ENCODE data around the gene SPTB.
"Not testable (repeated sequence)": the region's sequence is repeated elsewhere in the genome, so short reads cannot be mapped to it uniquely, and the experiment has no call there.

Gene SPTB

DNA sequence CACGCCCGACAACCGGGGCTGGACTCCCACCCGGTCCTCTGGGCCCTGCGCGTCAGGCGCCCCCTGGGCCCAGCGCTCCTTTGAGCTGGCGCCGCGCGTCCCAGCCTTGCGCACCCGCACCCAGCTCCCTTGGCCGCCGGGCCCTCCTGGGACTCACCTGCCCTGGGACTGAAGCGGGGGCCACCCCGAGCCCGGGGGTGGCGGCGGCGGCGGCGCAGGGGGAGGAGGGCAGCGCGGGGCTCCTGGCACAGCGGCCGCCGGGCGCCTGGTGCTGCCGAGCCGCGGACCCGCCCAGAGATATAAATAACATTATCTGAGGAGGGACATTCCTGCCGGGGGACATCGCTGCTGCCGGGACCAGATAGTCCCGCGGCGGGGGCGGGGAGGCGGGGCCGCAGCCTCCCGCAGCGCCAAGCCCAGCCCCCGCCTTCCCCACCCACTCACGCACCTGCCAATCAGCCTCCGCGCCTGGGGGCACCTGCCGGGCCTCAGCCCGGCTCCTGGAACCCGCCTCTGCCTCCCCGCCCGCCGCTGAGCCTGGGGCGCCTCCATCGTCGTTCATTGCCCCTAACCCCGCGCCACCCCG is at the start of gene SPTB:
Gene SPTB (minus strand): TSS at position 273 of the 586 bp plus-strand sequence. CDS start 56,813 bp downstream, outside the sequence.
- peak; percentile 38 for DNase-seq (ENCODE audit: low read depth)

DNA sequence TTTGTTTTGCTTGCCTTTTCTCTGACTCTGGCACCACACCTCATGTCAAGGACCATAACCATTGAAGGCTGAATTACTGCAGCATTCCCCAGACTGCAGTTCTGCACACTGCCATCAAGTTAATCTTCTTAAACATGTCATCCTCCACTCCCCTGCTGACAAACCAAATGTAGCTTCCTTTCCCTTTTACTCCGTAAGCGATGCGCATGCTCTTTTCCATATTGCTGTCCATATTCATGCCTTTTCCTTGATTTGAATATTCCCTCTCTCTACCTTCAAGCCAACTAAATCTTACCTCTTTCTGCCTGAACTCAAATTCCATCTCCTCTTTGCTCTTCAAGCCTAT is 49.3 kb upstream of the SPTB start:
- DNase-seq (ENCODE audit: low read depth), result no peak

- no peak for DNase-seq (ENCODE audit: low read depth)
These were observed 48.7 kb upstream of the SPTB start for GRCh38 chr14:64928239-64929013.

- no peak for DNase-seq (ENCODE audit: low read depth)
These were observed 47.3 kb upstream of the SPTB start for GRCh38 chr14:64927031-64927430.

- no peak for DNase-seq (ENCODE audit: low read depth)
These were observed 46.8 kb upstream of the SPTB start for GRCh38 chr14:64926398-64926995.

DNA sequence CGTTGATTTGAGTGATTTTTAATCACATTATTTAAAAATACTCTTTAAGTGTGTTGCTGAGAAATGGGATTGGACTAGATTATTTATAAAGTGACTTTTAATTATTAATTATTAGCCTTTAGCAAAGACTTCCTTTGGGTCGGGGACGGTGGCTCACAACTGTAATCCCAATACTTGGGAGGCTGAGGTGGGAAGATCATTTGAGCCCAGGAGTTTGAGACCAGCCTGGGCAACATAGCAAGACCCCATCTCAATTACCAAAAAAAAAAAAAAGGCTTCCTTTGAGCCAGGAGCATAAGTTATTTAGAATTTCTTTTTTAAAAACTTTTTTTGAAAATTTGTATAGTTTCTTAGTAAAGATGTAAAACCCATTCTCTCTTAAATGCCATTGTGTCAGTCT is 43.3 kb upstream of the SPTB start:
- no peak for DNase-seq (ENCODE audit: low read depth)

DNA sequence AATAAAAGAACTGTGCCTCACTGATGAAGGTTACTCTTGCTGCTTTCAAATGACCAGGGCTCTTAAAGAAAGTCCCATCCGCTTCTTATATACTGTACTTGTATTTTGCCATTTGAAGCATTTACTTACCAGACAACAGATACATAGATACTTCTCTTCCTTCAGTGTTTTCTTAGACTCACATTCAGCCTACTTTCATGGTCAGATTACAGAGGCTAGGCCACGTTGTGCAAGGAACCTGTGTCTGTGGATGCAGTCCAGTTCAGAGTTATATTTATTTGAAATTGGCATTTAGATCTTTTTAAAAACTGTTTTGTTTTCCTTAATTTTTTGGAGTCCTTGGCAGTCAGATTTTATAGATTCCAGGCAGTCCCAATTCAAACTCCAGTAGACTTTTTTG is 40.8 kb upstream of the SPTB start:
- DNase-seq (ENCODE audit: low read depth), result no peak

DNA sequence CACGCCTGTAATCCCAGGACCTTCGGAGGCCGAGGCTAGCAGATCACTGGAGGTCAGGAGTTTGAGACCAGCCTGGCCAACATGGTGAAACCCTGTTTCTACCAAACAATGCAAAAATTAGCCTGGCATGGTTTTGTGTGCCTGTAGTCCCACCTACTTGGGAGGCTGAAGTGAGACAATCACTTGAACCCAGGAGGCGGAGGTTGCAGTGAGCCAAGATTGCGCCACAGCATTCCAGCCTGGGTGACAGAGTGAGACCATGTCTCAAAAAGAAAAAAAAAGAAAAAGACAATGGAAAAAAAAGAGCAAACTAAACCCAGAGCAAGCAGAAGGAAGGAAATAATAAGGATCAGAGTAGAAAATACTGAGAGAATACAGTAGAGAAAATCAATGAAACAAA is 39.9 kb upstream of the SPTB start:
- no peak for DNase-seq (ENCODE audit: low read depth)

GRCh38 chr14:64919215-64919614 is 39.5 kb upstream of the SPTB start:
- no peak for DNase-seq (ENCODE audit: low read depth)

DNA sequence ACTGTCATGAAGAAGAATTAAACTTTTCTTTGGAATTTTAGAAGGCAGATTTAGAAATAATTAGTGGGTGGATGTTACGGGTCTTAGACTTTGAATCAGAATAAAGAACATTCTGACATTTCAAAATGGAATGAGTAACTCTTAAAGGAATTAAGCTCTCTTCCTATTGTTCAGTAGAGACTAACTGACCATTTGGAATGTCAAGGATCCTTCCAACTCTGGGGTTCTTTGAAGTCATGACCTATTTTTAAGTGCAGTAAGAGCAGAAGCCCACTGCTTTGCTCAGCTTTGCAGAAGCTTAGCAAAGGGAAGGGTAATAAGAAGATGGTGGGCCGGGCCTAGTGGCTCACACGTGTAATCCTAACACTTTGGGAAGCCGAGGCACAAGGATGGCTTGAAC is 38.5 kb upstream of the SPTB start:
- DNase-seq (ENCODE audit: low read depth), result no peak

DNA sequence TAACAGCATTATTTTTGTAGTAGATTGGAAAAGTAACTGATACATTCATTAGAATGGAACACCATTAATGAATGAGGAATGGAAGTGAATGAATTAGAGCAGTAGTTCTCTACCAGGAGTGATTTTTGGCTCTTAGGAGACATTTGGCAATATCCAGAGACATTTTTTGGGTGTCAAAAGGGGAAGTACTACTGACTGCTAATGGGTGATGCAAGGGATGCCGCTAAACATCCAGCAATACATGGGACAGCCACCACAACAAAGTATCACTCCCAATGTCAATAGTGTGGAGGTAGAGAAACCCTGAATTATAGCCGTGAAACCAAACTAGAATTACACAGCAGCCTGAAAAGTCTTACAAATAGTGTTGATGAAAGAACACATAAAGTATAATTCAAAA is 36.1 kb upstream of the SPTB start:
- DNase-seq (ENCODE audit: low read depth), result no peak

- DNase-seq (ENCODE audit: low read depth), result no peak
These were observed 35.3 kb upstream of the SPTB start for GRCh38 chr14:64915029-64915424.

- DNase-seq (ENCODE audit: low read depth), result peak; percentile 93
These were observed 34.7 kb upstream of the SPTB start, which contains the start of gene CHURC1 for GRCh38 chr14:64914237-64915028. Gene CHURC1, plus strand, starts transcription at chr14:64914455. Its CDS starts 41 bp downstream, at chr14:64914496.

- DNase-seq (ENCODE audit: low read depth), result not testable (repeated sequence)
These were observed 33.8 kb upstream of the SPTB start for GRCh38 chr14:64913477-64913876.

DNA sequence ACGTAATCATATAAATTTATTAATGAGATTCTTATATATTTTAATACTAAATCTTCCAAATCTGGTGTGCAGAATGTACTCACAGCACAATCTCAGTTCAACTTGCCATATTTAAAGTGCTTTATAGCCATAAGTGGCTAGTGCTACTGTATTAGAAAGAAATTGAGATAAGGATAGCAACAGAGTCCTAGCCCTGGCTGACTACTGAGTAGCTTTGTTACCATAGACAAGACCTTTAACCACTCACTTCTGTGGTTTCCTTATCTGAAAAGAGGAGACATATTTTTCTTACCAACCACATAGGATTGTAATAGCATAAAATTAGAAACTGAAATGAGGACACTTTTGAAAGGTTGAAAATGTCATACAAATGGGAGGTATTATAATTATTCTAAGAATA is 32.6 kb upstream of the SPTB start:
- no peak for DNase-seq (ENCODE audit: low read depth)

DNA sequence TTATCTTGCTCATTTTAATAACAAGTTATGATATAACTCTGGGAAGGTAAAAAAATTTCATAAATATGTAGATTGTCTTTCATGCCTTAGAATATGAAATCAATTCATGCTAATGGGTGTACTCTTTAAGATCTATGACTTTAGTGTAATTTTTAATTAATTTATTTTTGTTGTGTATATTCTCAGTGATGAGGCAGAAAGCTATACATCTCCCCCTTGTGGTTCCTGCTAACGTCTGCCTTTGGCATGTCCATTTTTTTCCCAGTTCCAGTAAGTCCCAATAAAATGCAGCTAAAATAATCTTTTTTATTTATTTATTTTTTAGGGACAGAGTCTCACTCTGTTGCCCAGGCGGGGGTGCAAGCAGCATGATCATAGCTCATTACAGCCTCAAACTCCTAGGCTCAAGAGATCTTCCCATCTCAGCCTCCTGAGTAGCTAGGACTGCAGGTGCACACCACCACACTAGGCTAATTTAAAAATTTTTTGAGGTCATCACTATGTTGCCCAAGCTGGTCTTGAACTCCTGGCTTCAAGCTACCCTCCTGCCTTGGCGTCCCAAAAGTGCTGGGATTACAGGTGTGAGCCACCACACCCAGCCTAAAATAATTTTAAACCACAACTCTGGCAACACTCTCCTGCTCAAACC is 31.3 kb upstream of the SPTB start:
- DNase-seq (ENCODE audit: low read depth), result no peak

- no peak for DNase-seq (ENCODE audit: low read depth)
These were observed 26.3 kb upstream of the SPTB start for GRCh38 chr14:64906022-64906421.

DNA sequence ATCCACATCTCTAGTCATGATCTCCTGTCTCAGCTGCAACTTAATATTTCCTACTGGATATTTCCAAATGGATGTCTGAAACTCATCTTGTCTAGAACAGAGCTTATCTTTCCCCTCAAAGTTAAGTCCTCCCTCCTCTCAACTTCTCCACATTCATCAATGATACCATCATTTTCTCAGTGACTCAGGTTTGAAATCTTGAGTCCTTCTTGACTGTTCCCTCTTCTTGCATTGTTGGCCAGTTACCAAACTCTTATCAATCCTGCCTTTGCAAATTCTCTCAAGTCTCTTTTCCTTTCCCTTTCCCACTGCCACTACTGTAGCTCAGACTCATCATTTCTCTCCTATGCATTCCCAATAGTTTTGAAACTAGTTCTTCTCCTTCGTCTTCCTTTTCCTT is 20.3 kb upstream of the SPTB start:
- no peak for DNase-seq (ENCODE audit: low read depth)

GRCh38 chr14:64891839-64892375 is 12.2 kb upstream of the SPTB start:
- DNase-seq (ENCODE audit: low read depth), result no peak

DNA sequence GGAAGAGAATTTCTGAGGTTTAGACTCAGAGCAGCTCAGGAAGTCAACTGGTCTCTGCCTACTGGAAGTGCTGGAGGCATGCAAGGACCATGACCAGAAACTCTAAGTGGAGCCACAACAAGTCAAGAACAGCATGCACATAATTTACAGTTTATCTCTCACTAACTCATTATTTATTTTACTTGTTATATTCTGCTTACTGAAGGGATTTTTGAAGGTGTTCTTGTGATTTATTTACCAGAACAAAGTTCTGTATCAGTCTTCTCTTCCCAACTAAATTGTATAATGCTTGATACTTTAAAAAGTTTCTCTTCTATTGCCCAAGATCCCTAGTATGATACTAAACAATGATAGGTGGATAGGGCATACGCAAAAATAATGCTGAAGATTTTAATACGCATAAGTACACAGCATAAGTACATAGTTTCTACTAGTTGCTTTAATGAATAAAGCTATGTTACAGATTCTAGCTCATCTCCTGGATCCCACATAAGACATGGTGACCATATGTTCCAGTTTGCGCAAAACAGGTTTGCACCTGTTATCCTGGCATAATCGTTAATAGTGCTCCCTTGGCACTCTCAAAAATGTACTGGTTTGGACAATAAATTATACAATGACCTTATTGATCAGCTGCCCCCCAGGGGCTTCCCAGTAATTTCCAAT is 11.6 kb upstream of the SPTB start:
- no peak for DNase-seq (ENCODE audit: low read depth)

DNA sequence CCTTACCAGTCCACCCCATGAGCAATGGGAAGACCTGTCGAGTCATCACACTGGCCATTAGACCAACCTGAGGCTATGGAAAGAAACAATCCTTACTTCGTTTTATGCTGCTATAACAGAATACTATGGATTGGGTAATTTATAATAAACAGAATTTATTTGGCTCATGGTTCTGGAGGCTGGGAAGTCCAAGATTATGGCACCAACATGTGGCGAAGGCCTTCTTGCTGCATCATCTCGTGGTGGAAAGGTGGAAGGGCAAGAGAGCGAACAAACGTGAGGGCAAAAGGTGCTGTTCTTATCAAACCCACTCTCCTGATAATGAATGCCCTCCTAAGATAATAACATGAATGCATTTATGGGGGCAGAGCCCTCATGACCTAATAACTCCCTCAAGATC is 9.6 kb upstream of the SPTB start:
- DNase-seq (ENCODE audit: low read depth), result no peak

Measured in activated gamma-delta T cell treated with anti-CD3 and anti-CD28 coated beads, Interleukin-2, amount 50 U/mL, for 16 hours (primary cell).